Skeletal muscle tissue (tissue), 4 donors: Measurements from ENCODE around the gene RNF10. TPM values are rescaled to one million over a fixed set of nuclear protein-coding genes. Genes with fewer than 3 reads are reported as not detected.
"Not testable (repeated sequence)": the region's sequence is repeated elsewhere in the genome, so short reads cannot be mapped to it uniquely, and the experiment has no call there.

Source experiments
- H3K27ac ChIP-seq: one replicate; pipeline ENCODE4 v1.7.0; 2013; ENCODE audit warnings: mild to moderate bottlenecking, low read depth, low read length, inconsistent platforms
- H3K27me3 ChIP-seq, 3 donors: one replicate each; pipeline ENCODE4 v1.7.0; 2013; ENCODE audit warnings: low read length in 3 of 3; ENCODE audit not compliant: control insufficient read depth in 3 of 3, insufficient read depth in 3 of 3
- H3K36me3 ChIP-seq, 3 donors: one replicate each; pipeline ENCODE4 v1.7.0; 2013; ENCODE audit warnings: low read length in 3 of 3; ENCODE audit not compliant: control insufficient read depth in 3 of 3, insufficient read depth in 3 of 3
- H3K4me1 ChIP-seq, 3 donors: one replicate each; pipeline ENCODE4 v1.7.0; 2013; ENCODE audit warnings: low read length in 3 of 3, mild to moderate bottlenecking in 3 of 3; ENCODE audit not compliant: control insufficient read depth in 3 of 3, insufficient read depth in 3 of 3
- H3K4me3 ChIP-seq, 3 donors: one replicate each; pipeline ENCODE4 v1.7.0; 2013; ENCODE audit warnings: low read length in 3 of 3
- H3K9ac ChIP-seq, 3 donors: one replicate each; pipeline ENCODE4 v1.7.0; 2013; ENCODE audit warnings: low read length in 3 of 3, mild to moderate bottlenecking in 3 of 3, moderate library complexity in 2 of 3, low read depth in 1 of 3
- H3K9me3 ChIP-seq, 3 donors: one replicate each; pipeline ENCODE4 v1.7.0; 2013; ENCODE audit warnings: low read length in 3 of 3; ENCODE audit not compliant: control insufficient read depth in 3 of 3
- total RNA-seq: library from RNA; depleted of rRNA; stranded (reverse); fragments of >200 nt; gene quantifications from one replicate; pipeline ENCODE4 v1.2.3, GENCODE V29; 2014
- donor health status: Osteomylitis.

RNF10 gene
- total RNA-seq, 1 donor from 2014 or later, result 118 TPM

- no peak overlapping the region for H3K27ac ChIP-seq
- H3K9ac ChIP-seq, result no peak overlapping the region
Measured at GRCh38 chr12:120599672-120600552, 65.8 kb downstream of the RNF10 start.

GRCh38 chr12:120602416-120602815, 68.3 kb downstream of the RNF10 start:
- H3K4me1 ChIP-seq, H3K27ac ChIP-seq, H3K9me3 ChIP-seq, H3K9ac ChIP-seq, H3K36me3 ChIP-seq, H3K4me3 ChIP-seq: not testable (repeated sequence)
- H3K27me3 ChIP-seq, result peaks cover 0 to 10% (median 5%) of the 10 kb centered on the region in 3 donors

More at GRCh38 chr12:120599672-120600552, 65.8 kb downstream of the RNF10 start:
- Histone ChIP-seq H3K27me3 (peaks cover 0 to 12% (median 9%) of the 10 kb centered on the region in 3 donors), H3K4me3 (no peak overlapping the region), H3K4me1 (peaks cover 0 to 6% (median 5%) of the 10 kb centered on the region in 3 donors), H3K36me3 (no peaks in the 10 kb centered on the region), H3K9me3 (no peaks in the 10 kb centered on the region)

- Histone ChIP-seq H3K27me3 (no peaks in the 10 kb centered on the region), H3K36me3 (no peaks in the 10 kb centered on the region), H3K9me3 (no peaks in the 10 kb centered on the region), H3K4me1 (no peaks in the 10 kb centered on the region), H3K9ac (no peak overlapping the region), H3K27ac (no peak overlapping the region), H3K4me3 (no peak overlapping the region)
Measured at GRCh38 chr12:120610560-120610959, 76.4 kb downstream of the RNF10 start.

GRCh38 chr12:120611534-120611933, 77.4 kb downstream of the RNF10 start:
- H3K4me3 ChIP-seq, H3K36me3 ChIP-seq, H3K27me3 ChIP-seq, H3K27ac ChIP-seq, H3K4me1 ChIP-seq, H3K9ac ChIP-seq, H3K9me3 ChIP-seq: not testable (repeated sequence)

GRCh38 chr12:120614848-120615247, 80.7 kb downstream of the RNF10 start:
- Histone ChIP-seq H3K9ac (no peak overlapping the region), H3K36me3 (no peaks in the 10 kb centered on the region)

GRCh38 chr12:120617193-120617592, 83.0 kb downstream of the RNF10 start:
- not testable (repeated sequence) for H3K36me3 ChIP-seq, H3K4me3 ChIP-seq, H3K9me3 ChIP-seq, H3K27ac ChIP-seq, H3K9ac ChIP-seq, H3K4me1 ChIP-seq
- H3K27me3 ChIP-seq, result peaks cover 8 to 11% (median 9%) of the 10 kb centered on the region in 3 donors

More at GRCh38 chr12:120614848-120615247, 80.7 kb downstream of the RNF10 start:
- Histone ChIP-seq H3K27me3 (peaks cover 5 to 8% (median 6%) of the 10 kb centered on the region in 3 donors), H3K4me3 (no peak overlapping the region), H3K27ac (no peak overlapping the region), H3K9me3 (no peaks in the 10 kb centered on the region), H3K4me1 (no peaks in the 10 kb centered on the region)

GRCh38 chr12:120617767-120618166, 83.6 kb downstream of the RNF10 start:
- not testable (repeated sequence) for H3K36me3 ChIP-seq, H3K9ac ChIP-seq, H3K4me1 ChIP-seq, H3K4me3 ChIP-seq, H3K27ac ChIP-seq, H3K9me3 ChIP-seq
- H3K27me3 ChIP-seq, result peaks cover 8 to 11% (median 9%) of the 10 kb centered on the region in 3 donors

GRCh38 chr12:120618954-120619615, 84.9 kb downstream of the RNF10 start:
- Histone ChIP-seq H3K27me3 (peaks cover 8 to 11% (median 9%) of the 10 kb centered on the region in 3 donors), H3K9ac (no peak overlapping the region), H3K9me3 (no peaks in the 10 kb centered on the region), H3K4me3 (no peak overlapping the region), H3K27ac (no peak overlapping the region), H3K36me3 (no peaks in the 10 kb centered on the region), H3K4me1 (no peaks in the 10 kb centered on the region)

- H3K27ac ChIP-seq, result no peak overlapping the region
Measured at GRCh38 chr12:120620624-120621023, 86.5 kb downstream of the RNF10 start.

More at GRCh38 chr12:120620624-120621023, 86.5 kb downstream of the RNF10 start:
- no peak overlapping the region for H3K4me3 ChIP-seq
- peaks cover 8 to 11% (median 9%) of the 10 kb centered on the region in 3 donors for H3K27me3 ChIP-seq
- H3K4me1 ChIP-seq, result no peaks in the 10 kb centered on the region
- no peak overlapping the region for H3K9ac ChIP-seq
- no peaks in the 10 kb centered on the region for H3K36me3 ChIP-seq
- no peaks in the 10 kb centered on the region for H3K9me3 ChIP-seq
